B cell (primary cell): ENCODE measurements around the gene ETV6.

Experiments
- EZH2 ChIP-seq: IDR thresholded peaks from 2 replicates; pipeline ENCODE4 v1.6.1; 2012; ENCODE audit warnings: borderline replicate concordance, low read depth, mild to moderate bottlenecking, moderate library complexity, low read length; ENCODE audit not compliant: insufficient read depth, poor library complexity, severe bottlenecking
- TF ChIP-seq, protein P1 (sequence below): fragments of 200-600 bp; IDR thresholded peaks from one replicate; pipeline ENCODE4 v1.8.0; 2022; ENCODE audit warnings: antibody characterized with exemption, mild to moderate bottlenecking

DNA sequence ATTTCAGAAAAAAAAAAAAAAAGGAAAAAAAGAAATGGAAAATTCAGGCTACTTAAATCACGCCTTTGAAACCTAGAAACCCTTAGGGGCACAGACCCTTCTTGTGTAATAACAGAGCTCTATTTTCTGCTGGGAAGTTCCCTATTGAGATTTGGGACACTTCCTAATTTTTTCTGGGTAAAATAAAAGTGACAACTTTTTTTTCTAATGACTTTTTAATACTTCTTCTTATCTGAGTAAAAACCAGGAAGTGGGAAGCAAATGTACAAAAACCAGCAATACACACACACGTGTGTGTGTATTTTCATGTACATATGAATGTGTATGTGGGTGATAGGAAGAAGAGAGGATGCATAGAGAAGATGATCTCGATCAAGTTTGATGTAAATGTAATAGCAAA is 35.8 kb downstream of the ETV6 start:
- TF ChIP-seq, protein P1, sequence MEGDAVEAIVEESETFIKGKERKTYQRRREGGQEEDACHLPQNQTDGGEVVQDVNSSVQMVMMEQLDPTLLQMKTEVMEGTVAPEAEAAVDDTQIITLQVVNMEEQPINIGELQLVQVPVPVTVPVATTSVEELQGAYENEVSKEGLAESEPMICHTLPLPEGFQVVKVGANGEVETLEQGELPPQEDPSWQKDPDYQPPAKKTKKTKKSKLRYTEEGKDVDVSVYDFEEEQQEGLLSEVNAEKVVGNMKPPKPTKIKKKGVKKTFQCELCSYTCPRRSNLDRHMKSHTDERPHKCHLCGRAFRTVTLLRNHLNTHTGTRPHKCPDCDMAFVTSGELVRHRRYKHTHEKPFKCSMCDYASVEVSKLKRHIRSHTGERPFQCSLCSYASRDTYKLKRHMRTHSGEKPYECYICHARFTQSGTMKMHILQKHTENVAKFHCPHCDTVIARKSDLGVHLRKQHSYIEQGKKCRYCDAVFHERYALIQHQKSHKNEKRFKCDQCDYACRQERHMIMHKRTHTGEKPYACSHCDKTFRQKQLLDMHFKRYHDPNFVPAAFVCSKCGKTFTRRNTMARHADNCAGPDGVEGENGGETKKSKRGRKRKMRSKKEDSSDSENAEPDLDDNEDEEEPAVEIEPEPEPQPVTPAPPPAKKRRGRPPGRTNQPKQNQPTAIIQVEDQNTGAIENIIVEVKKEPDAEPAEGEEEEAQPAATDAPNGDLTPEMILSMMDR = no peak
- TF ChIP-seq EZH2 = no peak
